H1 (cell line): ENCODE measurements around the gene KLK1.

Experiments used
- BACH1 ChIP-seq: IDR thresholded peaks from 2 replicates; pipeline ENCODE4 v1.6.1; 2012; ENCODE audit warnings: low read length, improper control_type of control experiment
- CBX5 ChIP-seq: fragments of 300-800, 300-1000 bp; sonication (generic); IDR thresholded peaks from 2 replicates; pipeline ENCODE4 v1.7.1; 2016; ENCODE audit warnings: antibody characterized with exemption, low read length, low read depth
- FOSL1 ChIP-seq: IDR thresholded peaks from 2 replicates; pipeline ENCODE4 v1.6.1; 2011; ENCODE audit warnings: mild to moderate bottlenecking, low read depth, low read length, moderate library complexity; ENCODE audit not compliant: insufficient read depth
- USF2 ChIP-seq: IDR thresholded peaks from 2 replicates; pipeline ENCODE4 v1.6.1; 2011; ENCODE audit warnings: low read length, improper control_type of control experiment

GRCh38 chr19:50784710-50785109 is 38.9 kb downstream of the KLK1 start:
- TF ChIP-seq FOSL1 (no peak), CBX5 (no peak), BACH1 (no peak), USF2 (no peak)
